ENCODE data around the gene TMEM176A.

DNA sequence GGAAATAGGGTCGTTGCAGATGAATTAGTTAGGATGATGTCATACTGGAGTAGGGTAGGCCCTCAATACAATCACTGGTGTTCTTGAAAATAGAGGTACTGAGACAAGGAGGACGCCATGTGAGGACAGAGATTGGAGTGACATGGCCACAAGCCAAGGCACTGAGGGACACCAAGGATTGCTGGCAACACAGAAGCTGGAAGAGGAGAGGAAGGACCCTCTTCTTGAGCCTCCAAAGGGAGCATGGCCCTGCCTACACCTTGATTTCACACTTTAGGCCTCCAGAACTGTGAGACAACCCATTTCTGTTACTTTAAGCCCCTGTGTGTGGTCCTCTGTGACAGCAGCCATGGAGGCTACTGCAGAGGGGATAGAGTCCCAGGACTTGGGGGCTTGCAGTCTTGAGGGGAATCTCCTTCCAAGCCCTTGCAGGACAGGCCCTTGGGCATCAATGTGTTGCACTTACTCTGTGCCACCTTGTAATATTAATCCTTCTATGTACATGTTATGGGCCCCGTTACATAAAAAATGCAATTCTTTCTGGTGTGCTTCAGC, 48.1 kb downstream of the TMEM176A start:
- TF ChIP-seq EP300 (IDR thresholded peaks at IDR 0.05; ENCODE audit: borderline replicate concordance in 1 of 2, low read depth in 2 of 2, low read length in 2 of 2) (no peak), BRCA1 (IDR thresholded peaks at IDR 0.05; ENCODE audit: low read depth, low read length) (no peak)
